ENCODE data around the gene SPX.

The SPX gene

GRCh38 chr12:21518451-21518850 lies 7.6 kb upstream of the SPX start:
- TF ChIP-seq CTCF (IDR thresholded peaks at IDR 0.05; ENCODE audit: insufficient read depth, low read depth, low read length, missing control alignments): no peak
- no peak overlapping the region for H3K4me3 ChIP-seq (ENCODE audit: low read length)
- DNase-seq (ENCODE audit: low read depth): no peak

DNA sequence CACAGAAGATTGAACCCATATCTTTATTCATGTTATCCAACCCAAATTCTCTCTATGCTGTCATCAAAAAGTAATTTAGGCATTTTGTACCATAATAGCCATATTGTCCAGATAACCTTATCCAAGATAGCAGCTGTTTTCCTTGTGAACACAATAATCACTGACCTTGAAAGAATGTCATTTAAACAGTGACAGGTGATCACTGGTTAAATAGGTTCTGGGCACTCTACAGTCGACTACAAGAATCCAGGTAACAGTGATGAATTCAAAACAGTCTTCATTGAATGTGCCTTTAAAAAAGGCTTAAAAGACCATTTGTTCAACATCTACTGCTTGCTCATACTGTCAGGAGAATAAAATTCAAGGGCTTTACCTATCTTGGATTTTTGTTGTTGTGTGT lies 4.6 kb upstream of the SPX start:
- no peak for TF ChIP-seq CTCF (IDR thresholded peaks at IDR 0.05; ENCODE audit: insufficient read depth, low read depth, low read length, missing control alignments)
- H3K4me3 ChIP-seq (ENCODE audit: low read length): no peak overlapping the region
- no peak for DNase-seq (ENCODE audit: low read depth)

DNA sequence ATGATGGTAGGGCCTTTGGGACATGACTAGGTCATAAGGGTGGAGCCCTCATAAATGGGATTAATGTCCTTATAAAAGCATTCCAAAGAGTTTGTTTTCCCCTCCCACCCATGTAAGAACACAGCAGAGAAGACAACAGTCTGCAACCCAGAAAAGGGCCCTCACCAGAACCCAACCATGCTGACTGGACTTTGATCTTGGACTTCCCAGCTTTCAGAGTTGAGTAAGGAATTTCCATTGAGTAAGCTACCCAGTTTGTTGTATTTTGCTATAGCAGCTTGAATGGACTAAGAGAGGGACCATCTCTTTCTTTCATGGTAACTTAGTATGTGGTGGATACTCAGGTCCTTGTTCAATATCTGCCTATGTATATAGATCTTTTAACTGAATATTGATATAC lies 2.9 kb upstream of the SPX start:
- DNase-seq (ENCODE audit: low read depth): no peak
- TF ChIP-seq CTCF (IDR thresholded peaks at IDR 0.05; ENCODE audit: insufficient read depth, low read depth, low read length, missing control alignments): no peak
- H3K4me3 ChIP-seq (ENCODE audit: low read length): no peak overlapping the region

- DNase-seq (ENCODE audit: low read depth): no peak
- H3K4me3 ChIP-seq (ENCODE audit: low read length): peak overlapping the region; percentile 63
- TF ChIP-seq CTCF (IDR thresholded peaks at IDR 0.05; ENCODE audit: insufficient read depth, low read depth, low read length, missing control alignments): no peak
Observed at GRCh38 chr12:21526721-21527345, 737 bp downstream of the SPX start.

GRCh38 chr12:21527451-21528180 lies 1.5 kb downstream of the SPX start:
- DNase-seq (ENCODE audit: low read depth): peak; percentile 80
- H3K4me3 ChIP-seq (ENCODE audit: low read length): peak overlapping the region; percentile 63
- no peak for TF ChIP-seq CTCF (IDR thresholded peaks at IDR 0.05; ENCODE audit: insufficient read depth, low read depth, low read length, missing control alignments)

DNA sequence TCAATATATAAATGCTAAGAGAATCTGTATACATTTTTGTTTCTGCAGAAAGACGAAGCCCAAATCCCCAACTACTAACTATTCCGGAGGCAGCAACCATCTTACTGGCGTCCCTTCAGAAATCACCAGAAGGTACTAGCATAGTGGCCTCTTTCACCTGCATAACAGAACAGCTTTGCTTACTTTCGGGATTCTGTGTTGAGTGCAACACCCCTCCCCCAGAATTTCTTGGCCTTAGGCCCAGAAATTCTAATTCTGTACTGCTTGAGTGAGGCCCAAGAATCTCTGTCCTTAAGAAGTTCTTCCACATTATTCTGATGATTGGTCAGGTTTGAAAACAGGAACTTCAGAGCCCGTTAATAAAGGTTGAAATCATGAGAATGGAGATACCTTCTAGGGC lies 2.9 kb downstream of the SPX start:
- H3K4me3 ChIP-seq (ENCODE audit: low read length): no peak overlapping the region
- TF ChIP-seq CTCF (IDR thresholded peaks at IDR 0.05; ENCODE audit: insufficient read depth, low read depth, low read length, missing control alignments): no peak

DNA sequence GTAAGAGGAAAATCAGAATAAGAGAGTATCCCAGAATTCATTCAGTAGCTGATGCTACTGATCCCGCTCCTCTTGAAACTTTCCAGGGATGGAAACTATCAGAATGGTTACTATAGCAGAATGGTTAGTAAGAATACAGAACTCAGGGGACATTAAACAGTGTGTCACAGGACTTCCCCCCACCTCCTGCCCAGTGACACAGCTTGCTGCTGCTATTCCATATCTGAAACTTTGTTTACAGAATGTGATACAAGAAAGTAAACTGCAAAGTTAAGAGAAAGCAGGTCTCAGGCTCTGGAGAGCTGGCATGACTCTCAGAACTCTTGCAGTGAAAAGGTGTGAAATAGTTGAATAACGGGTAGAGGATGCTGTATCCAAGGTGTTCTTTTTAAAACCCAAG lies 3.4 kb downstream of the SPX start:
- no peak for TF ChIP-seq CTCF (IDR thresholded peaks at IDR 0.05; ENCODE audit: insufficient read depth, low read depth, low read length, missing control alignments)
- H3K4me3 ChIP-seq (ENCODE audit: low read length): no peak overlapping the region
- no peak for DNase-seq (ENCODE audit: low read depth)

More for the DNA sequence above, 2.9 kb downstream of the SPX start:
- no peak for DNase-seq (ENCODE audit: low read depth)
